Keratinocyte (primary cell): ENCODE results near the gene UBXN4. TPM values are rescaled to one million over a fixed set of nuclear protein-coding genes. Genes with fewer than 3 reads are reported as not detected.
"Not testable (repeated sequence)": the region's sequence is repeated elsewhere in the genome, so short reads cannot be mapped to it uniquely, and the experiment has no call there.

Experiments
- DNase-seq: peaks from one replicate; pipeline ENCODE4 v3.0.0-alpha.2; 2011; ENCODE audit warnings: low read depth, missing footprints, low spot score
- FAIRE-seq: peaks from 2 replicates; lab custom pipeline; 2011; peaks lifted over from hg19 to GRCh38; lab: Jason Lieb, UNC
- H2AFZ ChIP-seq: 2 replicates; pipeline ENCODE4 v1.6.0; 2012; ENCODE audit warnings: low read length, control low read depth, inconsistent platforms; ENCODE audit not compliant: control insufficient read depth
- H3K27ac ChIP-seq: 2 replicates; pipeline ENCODE4 v1.5.1; 2011; ENCODE audit warnings: low read length; ENCODE audit not compliant: control insufficient read depth, insufficient read depth
- H3K27me3 ChIP-seq: 3 replicates; pipeline ENCODE4 v1.6.0; 2011; ENCODE audit warnings: low read length; ENCODE audit not compliant: control insufficient read depth, insufficient read depth; ENCODE audit errors: extremely low read depth
- H3K36me3 ChIP-seq, 2 experiments: 2 replicates in 1 of 2; 3 replicates in 1 of 2; pipeline ENCODE4 v1.5.1; 2011; ENCODE audit warnings: low read length in 2 of 2, mild to moderate bottlenecking in 1 of 2; ENCODE audit not compliant: control insufficient read depth in 2 of 2, insufficient read depth in 2 of 2; ENCODE audit errors: extremely low read depth in 1 of 2
- H3K4me1 ChIP-seq: 3 replicates; pipeline ENCODE4 v1.5.1; 2011; ENCODE audit warnings: low read length; ENCODE audit not compliant: control insufficient read depth, insufficient read depth; ENCODE audit errors: extremely low read depth
- H3K4me2 ChIP-seq: 3 replicates; pipeline ENCODE4 v1.6.0; 2011; ENCODE audit warnings: low read depth, low read length; ENCODE audit not compliant: control insufficient read depth, insufficient read depth; ENCODE audit errors: extremely low read depth
- H3K4me3 ChIP-seq, 3 experiments: fragments of 200-600 bp in 1 of 3; sonication (generic) in 1 of 3; 2 replicates in 2 of 3; 3 replicates in 1 of 3; pipeline ENCODE4 v1.5.1; 2011 to 2016; ENCODE audit warnings: low read length in 3 of 3, mild to moderate bottlenecking in 3 of 3, control low read depth in 2 of 3, inconsistent platforms in 1 of 3, low read depth in 1 of 3, mixed read lengths in 1 of 3, mixed run types in 1 of 3, moderate library complexity in 1 of 3; ENCODE audit not compliant: control insufficient read depth in 2 of 3, insufficient read depth in 2 of 3; ENCODE audit errors: extremely low read depth in 1 of 3
- H3K79me2 ChIP-seq: 2 replicates; pipeline ENCODE4 v1.6.0; 2012; ENCODE audit warnings: low read length; ENCODE audit not compliant: control insufficient read depth, insufficient read depth
- H3K9ac ChIP-seq: 3 replicates; pipeline ENCODE4 v1.6.0; 2011; ENCODE audit warnings: low read length; ENCODE audit not compliant: control insufficient read depth, insufficient read depth; ENCODE audit errors: extremely low read depth
- H3K9me1 ChIP-seq: 3 replicates; pipeline ENCODE4 v1.6.0; 2011; ENCODE audit warnings: low read length; ENCODE audit not compliant: control insufficient read depth, insufficient read depth; ENCODE audit errors: extremely low read depth
- H3K9me3 ChIP-seq: 2 replicates; pipeline ENCODE4 v1.5.1; 2012; ENCODE audit warnings: low read depth, low read length; ENCODE audit not compliant: control insufficient read depth
- H4K20me1 ChIP-seq: 3 replicates; pipeline ENCODE4 v1.6.0; 2011; ENCODE audit warnings: low read length; ENCODE audit not compliant: control insufficient read depth, insufficient read depth; ENCODE audit errors: extremely low read depth
- EZH2 ChIP-seq: IDR thresholded peaks from one replicate; pipeline ENCODE4 v1.6.1; 2012; ENCODE audit warnings: inconsistent platforms, mild to moderate bottlenecking, low read length, moderate library complexity
- dilution Hi-C: fragments of 300-500 bp; cut with MboI; formaldehyde crosslinking; loops from one replicate; pipeline ENCODE4 v1.7.0; 2020; ENCODE audit warnings: low sequenced_read_pairs; ENCODE audit not compliant: extremely low pct_ligation_motif_present
- polyA plus RNA-seq, 5 experiments: library from polyadenylated mRNA; depleted of rRNA in 3 of 5; stranded (reverse) in 3 of 5; stranded (forward) in 1 of 5; unstranded in 1 of 5; fragments of >200 nt; gene quantifications; 1 replicate in 1 of 5; 2 replicates in 3 of 5; 3 replicates in 1 of 5; pipeline versions ENCODE4 v1.2.1 to v1.2.3, GENCODE V29; 2011 to 2012; ENCODE audit warnings: missing spikeins in 2 of 5, low read depth in 1 of 5, low replicate concordance in 1 of 5
- TF ChIP-seq, protein P1 (sequence below), 3 experiments: IDR thresholded peaks in 1 of 3; conservative IDR thresholded peaks in 1 of 3; optimal IDR thresholded peaks in 1 of 3; 2 replicates in 2 of 3; 3 replicates in 1 of 3; pipeline versions ENCODE3 to v1.5.1; 2011; ENCODE audit warnings: low read length in 3 of 3, mild to moderate bottlenecking in 3 of 3, moderate library complexity in 2 of 3, control low read depth in 1 of 3, inconsistent platforms in 1 of 3; ENCODE audit not compliant: insufficient read depth in 2 of 3; ENCODE audit errors: extremely low read depth in 1 of 3

Gene UBXN4
- polyA plus RNA-seq, 1 donor (not counting 4 experiments of a cell fraction or from before 2014, with no cell fraction given) = 92.2 TPM

DNA sequence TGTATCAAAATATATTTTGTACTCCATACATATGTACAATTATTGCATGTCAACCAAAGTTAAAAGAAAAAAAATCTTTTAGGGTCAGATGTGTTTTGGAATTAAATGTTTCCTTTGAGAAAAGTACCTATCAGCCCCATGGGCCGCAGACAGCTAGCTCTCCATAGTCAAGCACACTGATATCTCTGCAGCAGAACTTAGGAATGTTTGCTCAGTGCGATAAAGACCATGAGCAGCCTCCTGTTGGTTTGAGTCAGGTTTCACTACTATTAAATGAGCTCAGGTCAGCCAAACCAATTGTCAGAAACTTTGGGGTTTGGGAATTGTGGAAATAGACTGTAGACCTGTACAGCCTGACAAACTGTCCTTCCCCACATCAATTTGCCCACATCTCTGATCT is 61.6 kb downstream of the UBXN4 start:
- no peak overlapping the region for H2AFZ ChIP-seq
- TF ChIP-seq EZH2 = no peak
- TF ChIP-seq, protein P1, sequence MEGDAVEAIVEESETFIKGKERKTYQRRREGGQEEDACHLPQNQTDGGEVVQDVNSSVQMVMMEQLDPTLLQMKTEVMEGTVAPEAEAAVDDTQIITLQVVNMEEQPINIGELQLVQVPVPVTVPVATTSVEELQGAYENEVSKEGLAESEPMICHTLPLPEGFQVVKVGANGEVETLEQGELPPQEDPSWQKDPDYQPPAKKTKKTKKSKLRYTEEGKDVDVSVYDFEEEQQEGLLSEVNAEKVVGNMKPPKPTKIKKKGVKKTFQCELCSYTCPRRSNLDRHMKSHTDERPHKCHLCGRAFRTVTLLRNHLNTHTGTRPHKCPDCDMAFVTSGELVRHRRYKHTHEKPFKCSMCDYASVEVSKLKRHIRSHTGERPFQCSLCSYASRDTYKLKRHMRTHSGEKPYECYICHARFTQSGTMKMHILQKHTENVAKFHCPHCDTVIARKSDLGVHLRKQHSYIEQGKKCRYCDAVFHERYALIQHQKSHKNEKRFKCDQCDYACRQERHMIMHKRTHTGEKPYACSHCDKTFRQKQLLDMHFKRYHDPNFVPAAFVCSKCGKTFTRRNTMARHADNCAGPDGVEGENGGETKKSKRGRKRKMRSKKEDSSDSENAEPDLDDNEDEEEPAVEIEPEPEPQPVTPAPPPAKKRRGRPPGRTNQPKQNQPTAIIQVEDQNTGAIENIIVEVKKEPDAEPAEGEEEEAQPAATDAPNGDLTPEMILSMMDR (optimal IDR thresholded peaks at IDR 0.05 in 1 of 3, IDR thresholded peaks at IDR 0.05 in 1 of 3, conservative IDR thresholded peaks at IDR 0.05 in 1 of 3; ENCODE audit: extremely low read depth in 1 of 3, insufficient read depth in 2 of 3, low read length in 3 of 3) = no peak
- no peaks in the 10 kb centered on the region for H3K36me3 ChIP-seq
- no peak overlapping the region for H3K4me3 ChIP-seq
- H3K9me3 ChIP-seq = no peaks in the 10 kb centered on the region
- H3K4me1 ChIP-seq = peaks cover under 1% of the 10 kb centered on the region
- no peak overlapping the region for H3K4me2 ChIP-seq
- no peaks in the 10 kb centered on the region for H3K79me2 ChIP-seq
- no peak overlapping the region for H3K9ac ChIP-seq
- H3K27ac ChIP-seq = no peak overlapping the region
- dilution Hi-C loops = no loop called here
- H4K20me1 ChIP-seq = no peaks in the 10 kb centered on the region
- no peak for FAIRE-seq
- no peaks in the 10 kb centered on the region for H3K9me1 ChIP-seq
- no peaks in the 10 kb centered on the region for H3K27me3 ChIP-seq
- no peak for DNase-seq

DNA sequence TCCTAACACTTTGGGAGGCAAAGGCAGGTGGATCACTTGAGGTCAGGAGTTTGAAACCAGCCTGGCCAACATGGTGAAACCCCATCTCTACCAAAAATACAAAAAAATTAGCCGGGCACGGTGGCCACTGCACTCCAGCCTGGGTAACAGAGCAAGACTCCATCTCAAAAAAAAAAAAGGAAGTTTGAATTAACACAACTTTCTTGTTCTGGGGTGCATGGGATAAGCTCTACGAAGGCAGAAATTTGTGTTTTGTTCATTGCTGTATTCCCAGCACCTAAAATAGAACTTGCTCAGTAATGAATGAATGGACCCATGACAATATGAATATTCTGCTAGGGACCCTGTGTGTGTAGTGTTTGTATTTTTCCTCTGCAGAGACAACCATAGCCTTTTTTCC is 66.2 kb downstream of the UBXN4 start:
- H3K79me2 ChIP-seq, H3K36me3 ChIP-seq, DNase-seq, H3K4me2 ChIP-seq, dilution Hi-C loops, H3K9ac ChIP-seq, H4K20me1 ChIP-seq, H2AFZ ChIP-seq, H3K9me3 ChIP-seq, H3K27me3 ChIP-seq, H3K4me3 ChIP-seq, H3K4me1 ChIP-seq, H3K9me1 ChIP-seq, FAIRE-seq, H3K27ac ChIP-seq: not testable (repeated sequence)

DNA sequence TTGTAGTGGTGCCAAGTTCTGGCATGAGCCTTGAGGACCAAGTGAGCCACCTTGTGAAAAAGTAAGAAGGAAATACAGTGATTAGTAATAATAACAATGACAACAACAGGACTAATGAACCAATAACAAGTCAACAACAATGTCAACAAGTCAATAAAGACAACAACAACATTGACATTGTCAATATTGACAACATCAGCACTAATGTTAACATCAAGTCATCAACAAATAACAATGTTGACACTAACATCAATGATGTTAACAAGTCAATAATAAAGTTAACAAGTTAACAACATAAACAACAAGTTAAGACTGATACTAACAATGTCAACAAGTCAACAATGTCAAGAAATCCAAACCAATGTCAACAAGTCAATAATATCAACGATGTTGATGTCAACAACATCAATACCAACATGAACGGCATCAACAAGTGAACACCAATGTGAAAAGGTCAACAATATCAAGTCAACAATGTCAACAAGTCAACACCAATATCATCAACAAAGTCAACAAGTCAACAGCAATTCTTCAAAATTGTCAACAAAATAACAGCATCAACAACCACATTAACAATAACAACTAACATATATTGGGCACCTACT is 71.4 kb downstream of the UBXN4 start:
- FAIRE-seq (no peak), DNase-seq (no peak)
- dilution Hi-C loops = no loop called here
- Histone ChIP-seq H3K79me2 (no peaks in the 10 kb centered on the region), H4K20me1 (no peaks in the 10 kb centered on the region), H3K9ac (no peak overlapping the region), H3K4me2 (no peak overlapping the region), H2AFZ (no peak overlapping the region), H3K4me3 (no peak overlapping the region), H3K9me1 (no peaks in the 10 kb centered on the region), H3K27me3 (no peaks in the 10 kb centered on the region), H3K36me3 (no peaks in the 10 kb centered on the region), H3K4me1 (no peaks in the 10 kb centered on the region), H3K27ac (no peak overlapping the region), H3K9me3 (no peaks in the 10 kb centered on the region)
- no peak for TF ChIP-seq EZH2
- TF ChIP-seq, protein P1 (optimal IDR thresholded peaks at IDR 0.05 in 1 of 3, IDR thresholded peaks at IDR 0.05 in 1 of 3, conservative IDR thresholded peaks at IDR 0.05 in 1 of 3; ENCODE audit: extremely low read depth in 1 of 3, insufficient read depth in 2 of 3, low read length in 3 of 3) = no peak
